Urothelium cell line (cell line): ENCODE results near the gene SRSF3.
"Not testable (repeated sequence)": the region's sequence is repeated elsewhere in the genome, so short reads cannot be mapped to it uniquely, and the experiment has no call there.

Experiments
- DNase-seq: peaks from one replicate; pipeline ENCODE4 v3.0.0; 2011; ENCODE audit warnings: low spot score, mixed read lengths
- FAIRE-seq: peaks from 2 replicates; lab custom pipeline; 2011; peaks lifted over from hg19 to GRCh38; lab: Jason Lieb, UNC

SRSF3 gene

DNA sequence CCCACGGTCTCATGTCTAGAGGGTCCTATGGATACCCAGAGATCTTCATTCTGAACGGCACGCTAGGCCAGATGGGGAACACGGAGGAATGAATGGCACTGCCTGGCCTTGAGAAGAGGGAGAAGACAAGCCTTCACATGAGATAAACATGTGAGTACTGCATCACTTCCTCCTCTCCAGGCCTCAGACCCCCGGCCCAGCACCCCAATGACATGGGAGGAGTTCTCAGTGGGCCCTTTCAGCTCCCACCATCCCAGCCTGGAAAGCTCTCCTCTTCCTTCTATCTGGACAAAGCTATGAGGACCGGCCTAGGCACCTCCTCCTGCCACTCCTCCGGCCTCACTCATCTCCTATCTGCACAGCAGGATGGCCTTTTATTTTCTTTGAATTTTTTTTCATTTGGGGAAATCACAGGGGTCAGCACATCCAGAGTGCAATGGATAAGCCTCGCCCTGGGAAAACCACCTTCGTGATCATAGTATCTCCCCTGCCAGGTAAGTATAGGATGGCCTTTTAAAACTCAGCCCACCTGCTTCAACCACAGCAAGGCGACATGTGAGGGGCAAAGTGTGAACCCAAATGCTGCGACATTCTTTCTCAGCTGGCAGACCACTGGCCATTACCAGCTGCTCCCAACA, 45.1 kb downstream of the SRSF3 start:
- DNase-seq (no peak), FAIRE-seq (no peak)

DNA sequence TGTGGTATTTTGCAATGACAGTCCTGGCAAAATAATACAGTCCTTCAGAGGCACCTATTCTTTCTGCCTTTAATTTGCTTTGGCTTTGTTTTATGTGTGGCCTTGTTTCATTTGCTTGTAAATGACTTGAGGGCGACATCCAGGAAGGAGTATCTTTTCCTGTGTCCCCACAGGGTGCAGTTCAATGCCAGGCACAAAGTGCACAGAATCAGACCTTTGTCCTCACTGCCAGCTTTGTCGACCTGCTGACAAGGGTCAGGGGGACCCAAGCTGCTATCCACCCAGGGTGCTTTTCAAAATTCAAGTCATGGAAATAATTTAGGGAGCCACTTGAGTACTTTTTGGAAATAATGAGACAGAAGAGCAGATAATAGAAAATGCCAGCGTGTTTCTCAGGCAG, 47.4 kb downstream of the SRSF3 start:
- DNase-seq = no peak
- FAIRE-seq = no peak

DNA sequence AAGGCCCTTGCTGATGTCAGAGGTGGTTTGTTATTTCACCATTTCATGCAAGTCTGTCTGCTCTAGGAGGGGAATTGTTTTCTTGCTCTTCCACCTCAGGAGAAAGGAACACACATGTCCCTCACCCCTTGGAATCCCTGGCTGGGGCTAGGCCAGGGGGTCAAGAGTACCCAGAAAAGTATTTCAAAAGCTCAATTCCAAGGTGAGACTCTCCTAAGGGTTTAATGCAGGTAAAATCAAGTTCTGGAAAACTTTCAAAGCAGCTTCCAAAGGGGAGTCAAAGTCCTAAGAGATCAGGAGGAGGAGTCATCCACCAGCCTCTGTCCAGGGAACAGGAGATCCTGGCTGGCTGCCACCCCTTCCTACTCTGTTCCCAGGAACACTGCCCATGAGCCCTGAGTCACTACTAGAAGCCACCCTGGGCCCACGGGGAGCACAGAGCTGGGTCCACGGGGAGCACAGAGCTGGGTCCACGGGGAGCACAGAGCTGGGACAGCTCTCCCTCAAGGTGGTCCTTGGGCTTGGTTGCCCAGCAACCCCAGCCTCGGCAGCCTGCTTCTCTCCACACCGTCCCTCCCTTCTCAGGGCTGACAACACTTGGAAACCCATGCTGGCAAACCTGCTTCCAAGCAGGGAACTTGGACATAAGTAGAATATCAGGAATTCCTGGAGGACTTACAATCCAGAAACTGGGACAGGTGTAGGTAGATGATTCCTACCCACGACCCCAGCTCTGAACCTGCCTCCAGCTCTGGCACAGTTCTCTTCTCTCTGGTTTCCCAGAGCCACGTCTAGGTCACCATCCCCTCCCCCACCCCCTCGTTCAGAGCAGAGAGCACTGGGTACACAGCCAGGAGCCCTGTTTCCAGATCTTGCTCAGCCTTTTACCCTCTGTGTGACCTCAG, 49.0 kb downstream of the SRSF3 start:
- FAIRE-seq = peak; percentile 69
- peak; percentile 80 for DNase-seq

DNA sequence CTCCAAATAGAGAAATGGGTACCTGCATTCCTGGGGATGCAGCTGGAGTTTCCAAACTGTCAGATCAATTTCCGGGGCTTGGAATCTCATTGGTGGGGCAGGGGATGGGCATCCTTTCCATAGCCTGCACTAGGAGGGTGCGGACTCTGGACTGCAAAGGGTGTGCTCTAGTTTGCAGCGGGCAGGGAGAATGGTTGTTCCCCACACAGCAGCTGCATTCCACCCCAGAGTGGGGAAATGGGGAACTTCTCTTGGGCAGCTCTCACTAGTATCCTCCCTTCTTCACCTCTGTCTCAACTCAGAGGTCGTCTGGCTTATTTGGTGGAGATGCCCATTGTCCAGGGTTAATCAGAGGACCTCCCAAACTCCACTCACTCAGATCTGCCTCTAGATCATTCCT, 49.8 kb downstream of the SRSF3 start:
- DNase-seq (no peak), FAIRE-seq (no peak)

- no peak for DNase-seq
- no peak for FAIRE-seq
Observed at GRCh38 chr6:36649086-36649485, 54.9 kb downstream of the SRSF3 start.

- DNase-seq = no peak
- no peak for FAIRE-seq
Observed at GRCh38 chr6:36649701-36650484, 55.7 kb downstream of the SRSF3 start.

- FAIRE-seq (no peak), DNase-seq (no peak)
Observed at GRCh38 chr6:36650848-36651478, 56.8 kb downstream of the SRSF3 start.

GRCh38 chr6:36651659-36652379, 57.7 kb downstream of the SRSF3 start:
- FAIRE-seq = no peak
- no peak for DNase-seq

DNA sequence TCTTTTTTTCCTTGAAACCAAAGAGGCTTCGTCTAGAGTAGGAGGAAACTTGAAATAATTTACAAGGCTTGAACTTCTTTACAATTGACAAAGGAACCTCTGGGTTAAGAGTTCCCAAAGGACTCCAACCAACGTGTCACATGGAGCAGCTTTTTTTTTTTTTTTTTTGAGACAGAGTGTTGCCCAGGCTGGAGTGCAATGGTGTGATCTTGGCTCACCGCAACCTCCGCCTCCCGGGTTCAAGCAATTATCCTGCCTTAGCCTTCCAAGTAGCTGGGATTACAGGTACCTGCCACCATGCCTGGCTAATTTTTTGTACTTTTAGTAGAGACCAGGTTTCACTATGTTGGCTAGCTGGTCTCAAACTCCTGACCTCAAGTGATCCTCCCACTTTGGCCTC, 60.3 kb downstream of the SRSF3 start:
- DNase-seq, FAIRE-seq: not testable (repeated sequence)
